Erythroblast (primary cell): Measurements from ENCODE around the gene PLEKHJ1.

Experiments used
- GATA1 ChIP-seq: IDR thresholded peaks from 2 replicates; pipeline ENCODE4 v1.6.1; 2011; ENCODE audit warnings: low read depth, mild to moderate bottlenecking, control low read depth, low read length, moderate library complexity
- POLR2A ChIP-seq: IDR thresholded peaks from 2 replicates; pipeline ENCODE4 v1.6.1; 2011; ENCODE audit warnings: mild to moderate bottlenecking, low read length

DNA sequence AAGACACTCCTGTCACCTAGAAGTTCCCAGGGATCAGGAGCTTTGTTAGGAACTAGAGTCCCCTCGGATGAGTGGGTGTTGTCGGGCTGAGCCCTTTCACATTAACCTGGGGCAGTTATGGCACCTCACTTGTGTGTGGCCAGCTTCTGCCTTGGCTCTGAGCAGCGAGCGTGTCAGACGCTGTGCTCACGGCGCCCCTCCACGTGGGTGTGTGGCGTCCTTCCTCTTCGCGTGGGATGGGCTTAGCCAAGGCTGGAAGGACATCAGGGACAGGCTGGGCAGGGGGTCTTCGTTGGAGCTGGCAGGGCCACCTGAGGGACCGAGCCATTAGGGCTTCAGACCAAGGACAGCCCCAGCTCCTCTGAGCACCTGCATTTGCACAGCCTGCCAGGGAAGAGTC is 49.0 kb downstream of the PLEKHJ1 start:
- TF ChIP-seq POLR2A (no peak), GATA1 (no peak)
